H9 (cell line): Measurements from ENCODE around the gene EPB41L2. TPM values are rescaled to one million over a fixed set of nuclear protein-coding genes. Genes with fewer than 3 reads are reported as not detected.

ENCODE experiments used
- DNase-seq: peaks from one replicate; pipeline ENCODE4 v3.0.0-alpha.2; 2017
- H2AFZ ChIP-seq: one replicate; pipeline ENCODE4 v1.6.1; 2013; ENCODE audit warnings: mild to moderate bottlenecking, low read length, control low read depth, moderate library complexity
- H2AK5ac ChIP-seq: 2 replicates; pipeline ENCODE4 v1.6.1; 2013; ENCODE audit warnings: low read length, control low read depth, mixed read lengths; ENCODE audit not compliant: insufficient read length
- H2BK120ac ChIP-seq: one replicate; pipeline ENCODE4 v1.6.1; 2013; ENCODE audit warnings: low read depth, mild to moderate bottlenecking, low read length, control low read depth, inconsistent platforms; ENCODE audit not compliant: poor library complexity, severe bottlenecking
- H2BK12ac ChIP-seq: 2 replicates; pipeline ENCODE4 v1.6.1; 2013; ENCODE audit warnings: low read length, control low read depth, mixed read lengths, low read depth; ENCODE audit not compliant: insufficient read length
- H2BK15ac ChIP-seq: 2 replicates; pipeline ENCODE4 v1.6.1; 2013; ENCODE audit warnings: low read depth, low read length, control low read depth
- H2BK20ac ChIP-seq: one replicate; pipeline ENCODE4 v1.6.1; 2013; ENCODE audit warnings: low read depth, mild to moderate bottlenecking, low read length, control low read depth, inconsistent platforms; ENCODE audit not compliant: poor library complexity, severe bottlenecking
- H2BK5ac ChIP-seq: 2 replicates; pipeline ENCODE4 v1.6.1; 2013; ENCODE audit warnings: low read length, control low read depth, mixed read lengths; ENCODE audit not compliant: insufficient read length
- H3K14ac ChIP-seq: 2 replicates; pipeline ENCODE4 v1.6.1; 2013; ENCODE audit warnings: low read length, control low read depth; ENCODE audit not compliant: insufficient read depth
- H3K18ac ChIP-seq: 2 replicates; pipeline ENCODE4 v1.6.1; 2013; ENCODE audit warnings: low read depth, mild to moderate bottlenecking, mixed read lengths, low read length, control low read depth; ENCODE audit not compliant: insufficient read length
- H3K23ac ChIP-seq: 2 replicates; pipeline ENCODE4 v1.6.1; 2013; ENCODE audit warnings: low read length, control low read depth, mixed read lengths, low read depth; ENCODE audit not compliant: insufficient read length
- H3K23me2 ChIP-seq: 2 replicates; pipeline ENCODE4 v1.6.1; 2013; ENCODE audit warnings: low read depth, mild to moderate bottlenecking, mixed read lengths, low read length, control low read depth; ENCODE audit not compliant: insufficient read length, poor library complexity, severe bottlenecking
- H3K27ac ChIP-seq: 2 replicates; pipeline ENCODE4 v1.5.1; 2013; ENCODE audit warnings: low read length, control low read depth, mixed read lengths, low read depth; ENCODE audit not compliant: insufficient read length
- H3K27me3 ChIP-seq: 2 replicates; pipeline ENCODE4 v1.6.1; 2013; ENCODE audit warnings: low read length, control low read depth, inconsistent platforms; ENCODE audit not compliant: insufficient read depth
- H3K4ac ChIP-seq: 2 replicates; pipeline ENCODE4 v1.6.1; 2013; ENCODE audit warnings: low read depth, mild to moderate bottlenecking, control low read depth, inconsistent platforms, low read length, moderate library complexity
- H3K4me1 ChIP-seq: 2 replicates; pipeline ENCODE4 v1.6.1; 2013; ENCODE audit warnings: low read length, control low read depth, inconsistent platforms; ENCODE audit not compliant: insufficient read depth
- H3K4me2 ChIP-seq: 2 replicates; pipeline ENCODE4 v1.6.1; 2013; ENCODE audit warnings: low read length, control low read depth, mixed read lengths; ENCODE audit not compliant: insufficient read length, insufficient read depth
- H3K56ac ChIP-seq: 2 replicates; pipeline ENCODE4 v1.6.1; 2013; ENCODE audit warnings: low read depth, mild to moderate bottlenecking, mixed read lengths, low read length, control low read depth; ENCODE audit not compliant: insufficient read length
- H3K79me1 ChIP-seq: 2 replicates; pipeline ENCODE4 v1.6.1; 2013; ENCODE audit warnings: low read depth, mild to moderate bottlenecking, moderate library complexity, low read length, control low read depth, inconsistent platforms; ENCODE audit not compliant: insufficient read depth, poor library complexity, severe bottlenecking
- H3K79me2 ChIP-seq: 2 replicates; pipeline ENCODE4 v1.6.1; 2013; ENCODE audit warnings: low read length, control low read depth, inconsistent platforms; ENCODE audit not compliant: insufficient read depth
- H3K9ac ChIP-seq: 2 replicates; pipeline ENCODE4 v1.6.1; 2013; ENCODE audit warnings: low read length, control low read depth, mixed read lengths; ENCODE audit not compliant: insufficient read length; ENCODE audit errors: extremely low read depth
- H3K9me3 ChIP-seq: one replicate; pipeline ENCODE4 v1.6.1; 2013; ENCODE audit warnings: low read depth, low read length, inconsistent platforms; ENCODE audit not compliant: control insufficient read depth
- H3T11ph ChIP-seq: one replicate; pipeline ENCODE4 v1.6.1; 2013; ENCODE audit warnings: mild to moderate bottlenecking, low read length, control low read depth, inconsistent platforms
- H4K20me1 ChIP-seq: one replicate; pipeline ENCODE4 v1.6.1; 2013; ENCODE audit not compliant: control insufficient read depth, insufficient read length, insufficient read depth
- H4K5ac ChIP-seq: 2 replicates; pipeline ENCODE4 v1.6.1; 2013; ENCODE audit warnings: low read depth, mild to moderate bottlenecking, mixed read lengths, low read length, control low read depth; ENCODE audit not compliant: insufficient read length
- H4K8ac ChIP-seq: replicated peaks from 2 replicates; pipeline ENCODE4 v1.6.1; 2013; ENCODE audit warnings: low read length, control low read depth, mixed read lengths, low read depth; ENCODE audit not compliant: insufficient read length
- H4K91ac ChIP-seq: 2 replicates; pipeline ENCODE4 v1.6.1; 2013; ENCODE audit warnings: low read depth, mild to moderate bottlenecking, moderate library complexity, mixed read lengths, low read length, control low read depth; ENCODE audit not compliant: insufficient read length
- H3K27ac Mint-ChIP-seq, 3 experiments: 2 replicates in 2 of 3; 3 replicates in 1 of 3; pipeline ENCODE4 v1.8.0; 2020 to 2021; ENCODE audit warnings: mixed read lengths in 3 of 3, mild to moderate bottlenecking in 1 of 3, moderate library complexity in 1 of 3
- H3K27me3 Mint-ChIP-seq: 2 replicates; pipeline ENCODE4 v1.8.0; 2021; ENCODE audit warnings: low read depth, mild to moderate bottlenecking, moderate library complexity, mixed read lengths
- H3K36me3 Mint-ChIP-seq, 3 experiments: 2 replicates in 2 of 3; 3 replicates in 1 of 3; pipeline ENCODE4 v1.8.0; 2020 to 2021; ENCODE audit warnings: low read depth in 3 of 3, mixed read lengths in 3 of 3; ENCODE audit not compliant: insufficient read depth in 1 of 3
- H3K4me1 Mint-ChIP-seq, 2 experiments: 2 replicates each; pipeline ENCODE4 v1.8.0; 2020; ENCODE audit warnings: mixed read lengths in 2 of 2
- H3K4me3 Mint-ChIP-seq, 2 experiments: 2 replicates in 1 of 2; 3 replicates in 1 of 2; pipeline ENCODE4 v1.8.0; 2020 to 2021; ENCODE audit warnings: mild to moderate bottlenecking in 2 of 2, mixed read lengths in 2 of 2, moderate library complexity in 1 of 2
- H3K9me3 Mint-ChIP-seq, 2 experiments: 2 replicates in 1 of 2; 3 replicates in 1 of 2; pipeline ENCODE4 v1.8.0; 2020; ENCODE audit warnings: mild to moderate bottlenecking in 2 of 2, mixed read lengths in 2 of 2, moderate library complexity in 1 of 2
- WGBS: extraction: QIAGEN DNeasy Blood & Tissue Kit; methylation state at CpG from one replicate; pipeline ENCODE4 v1.1.7; 2013; ENCODE audit warnings: missing lambda C conversion rate, low lambda C conversion rate, mixed read lengths; ENCODE audit not compliant: insufficient read length; ENCODE audit errors: extremely low coverage; 5-methylcytosine and 5-hydroxymethylcytosine counted together
- total RNA-seq: library from RNA; stranded (reverse); gene quantifications from 2 replicates; pipeline ENCODE4 v1.2.1, GENCODE V29; 2021
- TF ChIP-seq, protein P1 (sequence below): fragments of 200-600 bp; sonication (generic); conservative IDR thresholded peaks from 3 replicates; pipeline ENCODE4 v1.8.0; 2021; ENCODE audit warnings: antibody characterized with exemption, mild to moderate bottlenecking

EPB41L2 gene
- total RNA-seq, 1 experiment from 2014 or later: 90.2 TPM

DNA sequence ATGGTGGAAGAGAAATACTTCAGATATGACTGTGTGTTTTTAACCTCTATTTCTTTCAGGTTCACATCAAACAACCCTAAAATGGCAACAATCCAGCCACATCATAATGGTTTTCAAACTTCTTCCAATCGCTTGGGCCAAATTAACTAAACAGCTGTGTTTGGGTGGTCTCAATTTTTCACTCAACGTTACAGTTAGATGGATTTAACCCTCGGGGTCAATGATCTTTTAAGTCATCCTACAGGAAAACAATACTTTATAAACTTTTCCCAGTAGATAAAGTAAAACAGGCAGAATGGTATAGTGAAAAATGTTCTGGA lies 60.4 kb downstream of the EPB41L2 start:
- Histone ChIP-seq H2AK5ac (no peak overlapping the region), H3K56ac (no peak overlapping the region), H2AFZ (no peak overlapping the region), H2BK20ac (no peak overlapping the region), H3T11ph (no peak overlapping the region), H3K27me3 (no peaks in the 10 kb centered on the region), H4K5ac (no peak overlapping the region), H2BK5ac (no peak overlapping the region), H3K79me1 (peaks cover 3% of the 10 kb centered on the region), H3K9ac (no peak overlapping the region), H3K4me1 (peaks cover 10% of the 10 kb centered on the region), H3K23ac (no peak overlapping the region), H4K8ac (no peak overlapping the region), H3K18ac (no peak overlapping the region), H4K20me1 (no peaks in the 10 kb centered on the region), H2BK15ac (no peak overlapping the region), H3K4me2 (no peak overlapping the region), H3K27ac (no peak overlapping the region), H3K23me2 (no peaks in the 10 kb centered on the region), H3K79me2 (peaks cover 11% of the 10 kb centered on the region), H4K91ac (no peak overlapping the region), H3K4ac (no peak overlapping the region), H2BK120ac (no peak overlapping the region), H3K14ac (no peak overlapping the region), H2BK12ac (no peak overlapping the region), H3K9me3 (peaks cover 11% of the 10 kb centered on the region)
- Mint-ChIP-seq H3K9me3 (peaks cover 11 to 13% of the 10 kb centered on the region in 2 experiments), H3K4me3 (no peak overlapping the region), H3K27me3 (no peaks in the 10 kb centered on the region; the same call in 1 of the 2 replicates), H3K27ac (no peak overlapping the region; a peak in 1 of 7 replicates), H3K4me1 (peaks cover 56 to 65% of the 10 kb centered on the region in 2 experiments), H3K36me3 (peaks cover 11 to 13% (median 11%) of the 10 kb centered on the region in 3 experiments)
- no CpG with 5 or more reads among the region's 3 CpGs for WGBS
- TF ChIP-seq, protein P1, sequence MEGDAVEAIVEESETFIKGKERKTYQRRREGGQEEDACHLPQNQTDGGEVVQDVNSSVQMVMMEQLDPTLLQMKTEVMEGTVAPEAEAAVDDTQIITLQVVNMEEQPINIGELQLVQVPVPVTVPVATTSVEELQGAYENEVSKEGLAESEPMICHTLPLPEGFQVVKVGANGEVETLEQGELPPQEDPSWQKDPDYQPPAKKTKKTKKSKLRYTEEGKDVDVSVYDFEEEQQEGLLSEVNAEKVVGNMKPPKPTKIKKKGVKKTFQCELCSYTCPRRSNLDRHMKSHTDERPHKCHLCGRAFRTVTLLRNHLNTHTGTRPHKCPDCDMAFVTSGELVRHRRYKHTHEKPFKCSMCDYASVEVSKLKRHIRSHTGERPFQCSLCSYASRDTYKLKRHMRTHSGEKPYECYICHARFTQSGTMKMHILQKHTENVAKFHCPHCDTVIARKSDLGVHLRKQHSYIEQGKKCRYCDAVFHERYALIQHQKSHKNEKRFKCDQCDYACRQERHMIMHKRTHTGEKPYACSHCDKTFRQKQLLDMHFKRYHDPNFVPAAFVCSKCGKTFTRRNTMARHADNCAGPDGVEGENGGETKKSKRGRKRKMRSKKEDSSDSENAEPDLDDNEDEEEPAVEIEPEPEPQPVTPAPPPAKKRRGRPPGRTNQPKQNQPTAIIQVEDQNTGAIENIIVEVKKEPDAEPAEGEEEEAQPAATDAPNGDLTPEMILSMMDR: no peak
- DNase-seq: no peak
